Esophagus muscularis mucosa (tissue), 4 donors: Measurements from ENCODE around the gene EXOC6B. TPM values are rescaled to one million over a fixed set of nuclear protein-coding genes. Genes with fewer than 3 reads are reported as not detected.

Experiments used
- DNase-seq: peaks from one replicate; pipeline ENCODE4 v3.0.0-alpha.2; 2017; ENCODE audit errors: extremely low spot score
- H3K27ac ChIP-seq, 4 donors: fragments of 200-600 bp; sonication (generic); replicated peaks in 1 of 4; 1 replicate in 3 of 4; 2 replicates in 1 of 4; pipeline ENCODE4 v1.5.1; 2016 to 2019; ENCODE audit warnings: mild to moderate bottlenecking in 1 of 4
- H3K27me3 ChIP-seq, 4 donors: fragments of 200-600 bp; sonication (generic); one replicate each; pipeline versions ENCODE4 v1.5.1 to v1.6.0; 2016 to 2019
- H3K36me3 ChIP-seq, 4 donors: fragments of 200-600 bp; sonication (generic); one replicate each; pipeline ENCODE4 v1.5.1; 2016 to 2019
- H3K4me1 ChIP-seq, 4 donors: fragments of 200-600 bp; sonication (generic); one replicate each; pipeline ENCODE4 v1.5.1; 2016 to 2019
- H3K4me3 ChIP-seq, 4 donors: fragments of 200-600 bp; sonication (generic); 1 replicate in 2 of 4; 2 replicates in 2 of 4; pipeline ENCODE4 v1.5.1; 2016 to 2019; ENCODE audit warnings: mild to moderate bottlenecking in 4 of 4, moderate library complexity in 1 of 4
- H3K9me3 ChIP-seq, 4 donors: fragments of 200-600 bp; sonication (generic); 1 replicate in 3 of 4; 2 replicates in 1 of 4; pipeline ENCODE4 v1.5.1; 2016 to 2019
- CTCF ChIP-seq, 3 experiments: fragments of 200-600 bp in 2 of 3; fragments of 450-650 bp in 1 of 3; sonication (generic) in 2 of 3; IDR thresholded peaks; one replicate each; pipeline ENCODE4 v1.5.1; 2017 to 2019; ENCODE audit warnings: antibody characterized with exemption in 3 of 3, mild to moderate bottlenecking in 2 of 3, moderate library complexity in 1 of 3
- EP300 ChIP-seq: sonication (generic); formaldehyde crosslinking; IDR thresholded peaks from one replicate; pipeline ENCODE4 v1.6.1; 2017; ENCODE audit warnings: antibody characterized with exemption
- POLR2A ChIP-seq: fragments of 450-650 bp; IDR thresholded peaks from one replicate; pipeline ENCODE4 v1.6.1; 2017; ENCODE audit warnings: antibody characterized with exemption, moderate library complexity, mild to moderate bottlenecking, low read depth
- POLR2AphosphoS5 ChIP-seq, 2 donors: sonication (generic); formaldehyde crosslinking; IDR thresholded peaks; one replicate each; pipeline ENCODE4 v1.6.1; 2017; ENCODE audit warnings: antibody characterized with exemption in 2 of 2
- WGBS: methylation state at CpG from one replicate; pipeline ENCODE4 v1.1.5; 2018; 5-methylcytosine and 5-hydroxymethylcytosine counted together
- intact Hi-C: fragments of 100-400 bp; cut with DNase I; formaldehyde crosslinking; loops from one replicate; pipeline ENCODE4 v1.15.1; 2023
- total RNA-seq, 4 donors: library from RNA; depleted of rRNA; stranded (reverse); fragments of >200 nt; gene quantifications; one replicate each; pipeline versions ENCODE4 v1.1.0 to v1.2.1, GENCODE V29; 2016

EXOC6B gene
- total RNA-seq, 4 donors from 2014 or later, result 24.5 to 45.9 (median 37.4) TPM

GRCh38 chr2:72338076-72338475, 487.8 kb downstream of the EXOC6B start:
- intact Hi-C loops, result no loop called here
- Histone ChIP-seq H3K36me3 (no peaks in the 10 kb centered on the region), H3K9me3 (no peaks in the 10 kb centered on the region), H3K4me1 (no peaks in the 10 kb centered on the region), H3K4me3 (no peak overlapping the region), H3K27me3 (no peaks in the 10 kb centered on the region), H3K27ac (no peak overlapping the region)
- TF ChIP-seq EP300, result no peak
- no peak for TF ChIP-seq CTCF (IDR thresholded peaks at IDR 0.05)
- no peak for TF ChIP-seq POLR2A
- 91% methylated on average over 1 of the region's 1 CpG for whole genome bisulfite sequencing
- no peak for DNase-seq

GRCh38 chr2:72332720-72333119, 493.1 kb downstream of the EXOC6B start:
- H3K4me3 ChIP-seq, result no peak overlapping the region
- H3K9me3 ChIP-seq, result no peaks in the 10 kb centered on the region
- no peak overlapping the region for H3K27ac ChIP-seq
- H3K4me1 ChIP-seq, result no peaks in the 10 kb centered on the region
- no peak for TF ChIP-seq POLR2AphosphoS5 (IDR thresholded peaks at IDR 0.05)
- DNase-seq, result no peak
- intact Hi-C loops, result no loop called here
- no peaks in the 10 kb centered on the region for H3K36me3 ChIP-seq
- H3K27me3 ChIP-seq, result no peaks in the 10 kb centered on the region

GRCh38 chr2:72330652-72331051, 495.2 kb downstream of the EXOC6B start:
- 95% methylated on average over 1 of the region's 1 CpG for WGBS

GRCh38 chr2:72326759-72327158, 499.1 kb downstream of the EXOC6B start:
- Histone ChIP-seq H3K9me3 (no peaks in the 10 kb centered on the region), H3K36me3 (no peaks in the 10 kb centered on the region), H3K4me1 (no peaks in the 10 kb centered on the region), H3K27me3 (no peaks in the 10 kb centered on the region), H3K27ac (no peak overlapping the region), H3K4me3 (no peak overlapping the region)
- no peak for DNase-seq
- intact Hi-C loops, result no loop called here
- no peak for TF ChIP-seq POLR2AphosphoS5 (IDR thresholded peaks at IDR 0.05)
- no peak for TF ChIP-seq POLR2A
- TF ChIP-seq CTCF (IDR thresholded peaks at IDR 0.05), result no peak
- no peak for TF ChIP-seq EP300
- WGBS, result 93% methylated on average over 3 of the region's 3 CpGs

More at GRCh38 chr2:72330652-72331051, 495.2 kb downstream of the EXOC6B start:
- H3K4me3 ChIP-seq, result no peak overlapping the region
- intact Hi-C loops, result no loop called here
- no peaks in the 10 kb centered on the region for H3K9me3 ChIP-seq
- no peaks in the 10 kb centered on the region for H3K36me3 ChIP-seq
- H3K27me3 ChIP-seq, result no peaks in the 10 kb centered on the region
- DNase-seq, result no peak
- no peak overlapping the region for H3K27ac ChIP-seq
- no peak for TF ChIP-seq POLR2A
- TF ChIP-seq POLR2AphosphoS5 (IDR thresholded peaks at IDR 0.05), result no peak
- TF ChIP-seq CTCF (IDR thresholded peaks at IDR 0.05), result no peak
- TF ChIP-seq EP300, result no peak
- H3K4me1 ChIP-seq, result no peaks in the 10 kb centered on the region

GRCh38 chr2:72325592-72326422, 500.0 kb downstream of the EXOC6B start:
- 81% methylated on average over 8 of the region's 8 CpGs for WGBS
- no peak overlapping the region for H3K4me3 ChIP-seq
- no peak for DNase-seq
- no peaks in the 10 kb centered on the region for H3K36me3 ChIP-seq
- H3K27ac ChIP-seq, result no peak overlapping the region
- no peaks in the 10 kb centered on the region for H3K9me3 ChIP-seq
- H3K27me3 ChIP-seq, result no peaks in the 10 kb centered on the region
- intact Hi-C loops, result no loop called here
- no peaks in the 10 kb centered on the region for H3K4me1 ChIP-seq
- TF ChIP-seq CTCF (IDR thresholded peaks at IDR 0.05) (peak in 2 of 3 experiments; percentile 7 to 38), POLR2AphosphoS5 (IDR thresholded peaks at IDR 0.05) (no peak), POLR2A (no peak), EP300 (no peak)
